MM.1S (cell line): ENCODE measurements around the gene ZNF124.
A peak's percentile ranks its signal among the peaks of the same experiment; 100 is the strongest.
"Not testable (repeated sequence)": the region's sequence is repeated elsewhere in the genome, so short reads cannot be mapped to it uniquely, and the experiment has no call there.

Experiments used
- DNase-seq: peaks from one replicate; pipeline ENCODE4 v3.0.0-alpha.2; 2015
- H2AFZ ChIP-seq: fragments of 300-600 bp; sonication (generic); 2 replicates; pipeline ENCODE4 v1.6.0; 2016; ENCODE audit warnings: antibody characterized with exemption, low read length
- H3F3A ChIP-seq: fragments of 300-600 bp; sonication (generic); 2 replicates; pipeline ENCODE4 v1.6.1; 2016; ENCODE audit warnings: mild to moderate bottlenecking, antibody characterized with exemption, low read length, moderate library complexity, mixed read lengths; ENCODE audit not compliant: insufficient read depth
- H3K27ac ChIP-seq: fragments of 300-600 bp; sonication (generic); 2 replicates; pipeline ENCODE4 v1.5.1; 2016; ENCODE audit warnings: mild to moderate bottlenecking, low read length
- H3K27me3 ChIP-seq: fragments of 300-600 bp; sonication (generic); replicated peaks from 2 replicates; pipeline ENCODE4 v1.6.0; 2016; ENCODE audit warnings: low read length; ENCODE audit not compliant: insufficient read depth
- H3K36me3 ChIP-seq: fragments of 300-600 bp; sonication (generic); replicated peaks from 2 replicates; pipeline ENCODE4 v1.6.1; 2016; ENCODE audit warnings: mild to moderate bottlenecking, low read length, mixed read lengths; ENCODE audit not compliant: insufficient read depth
- H3K4me1 ChIP-seq: fragments of 300-600 bp; sonication (generic); 2 replicates; pipeline ENCODE4 v1.6.1; 2016; ENCODE audit warnings: low read length, mixed read lengths
- H3K4me2 ChIP-seq: fragments of 300-600 bp; sonication (generic); 2 replicates; pipeline ENCODE4 v1.6.0; 2016; ENCODE audit warnings: low read depth, low read length
- H3K4me3 ChIP-seq: fragments of 300-600 bp; sonication (generic); 2 replicates; pipeline ENCODE4 v1.5.1; 2016; ENCODE audit warnings: low read length, mixed read lengths
- H3K79me2 ChIP-seq: fragments of 300-600 bp; sonication (generic); 2 replicates; pipeline ENCODE4 v1.6.1; 2016; ENCODE audit warnings: mixed run types, low read length, mixed read lengths
- H3K9ac ChIP-seq: fragments of 300-600 bp; sonication (generic); 2 replicates; pipeline ENCODE4 v1.6.1; 2016; ENCODE audit warnings: low read length, mixed read lengths
- H3K9me2 ChIP-seq: fragments of 300-600 bp; sonication (generic); replicated peaks from 2 replicates; pipeline ENCODE4 v1.6.1; 2016; ENCODE audit warnings: mild to moderate bottlenecking, low read length, mixed read lengths; ENCODE audit not compliant: insufficient read depth
- H3K9me3 ChIP-seq: fragments of 300-600 bp; sonication (generic); replicated peaks from 2 replicates; pipeline ENCODE4 v1.6.1; 2016; ENCODE audit warnings: mild to moderate bottlenecking, low read length, mixed read lengths; ENCODE audit not compliant: insufficient read depth
- H4K20me1 ChIP-seq: fragments of 300-600 bp; sonication (generic); 2 replicates; pipeline ENCODE4 v1.6.1; 2016; ENCODE audit warnings: mild to moderate bottlenecking, low read length, moderate library complexity, mixed read lengths; ENCODE audit not compliant: insufficient read depth
- EZH2 ChIP-seq: fragments of 300-600 bp; sonication (generic); optimal IDR thresholded peaks from 2 replicates; pipeline ENCODE3; 2017; ENCODE audit warnings: low read depth, mild to moderate bottlenecking, antibody characterized with exemption, low read length, mixed read lengths
- EZH2phosphoT487 ChIP-seq: fragments of 300-600 bp; sonication (generic); IDR thresholded peaks from 2 replicates; pipeline ENCODE4 v1.6.1; 2018; ENCODE audit warnings: antibody characterized with exemption, low read length
- TF ChIP-seq, protein P1 (sequence below): fragments of 300-600 bp; sonication (generic); IDR thresholded peaks from 2 replicates; pipeline ENCODE4 v1.5.1; 2016; ENCODE audit warnings: antibody characterized with exemption, low read length, mixed read lengths

The ZNF124 gene

DNA sequence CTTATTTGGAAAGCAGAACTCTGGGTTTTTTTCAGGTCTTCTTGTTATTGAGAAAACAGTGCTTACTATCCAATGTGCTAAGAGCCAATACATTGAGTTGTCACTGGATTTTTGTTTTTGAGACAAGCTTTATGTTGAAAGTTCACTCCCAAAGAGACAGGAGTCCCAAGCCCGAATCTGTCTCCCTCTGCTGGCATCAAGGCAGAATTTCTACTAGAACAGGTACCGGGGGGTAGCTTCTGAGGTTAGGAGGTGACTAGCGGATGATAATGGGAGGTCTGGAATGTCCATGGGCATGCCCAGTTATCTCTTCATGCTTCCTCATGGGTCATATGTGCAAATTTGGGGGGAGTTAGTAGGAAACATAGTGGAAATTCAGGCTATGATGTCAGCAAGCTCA lies 25.1 kb downstream of the ZNF124 start:
- Histone ChIP-seq H3K9ac (no peak overlapping the region), H3K4me2 (no peak overlapping the region), H3K4me1 (no peaks in the 10 kb centered on the region), H3K4me3 (no peak overlapping the region), H3K27me3 (no peaks in the 10 kb centered on the region), H3K79me2 (no peaks in the 10 kb centered on the region), H3K9me3 (no peaks in the 10 kb centered on the region), H3K9me2 (no peaks in the 10 kb centered on the region), H3K36me3 (peaks cover 8% of the 10 kb centered on the region), H3F3A (no peaks in the 10 kb centered on the region), H2AFZ (no peak overlapping the region), H3K27ac (no peak overlapping the region), H4K20me1 (no peaks in the 10 kb centered on the region)
- TF ChIP-seq, protein P1, sequence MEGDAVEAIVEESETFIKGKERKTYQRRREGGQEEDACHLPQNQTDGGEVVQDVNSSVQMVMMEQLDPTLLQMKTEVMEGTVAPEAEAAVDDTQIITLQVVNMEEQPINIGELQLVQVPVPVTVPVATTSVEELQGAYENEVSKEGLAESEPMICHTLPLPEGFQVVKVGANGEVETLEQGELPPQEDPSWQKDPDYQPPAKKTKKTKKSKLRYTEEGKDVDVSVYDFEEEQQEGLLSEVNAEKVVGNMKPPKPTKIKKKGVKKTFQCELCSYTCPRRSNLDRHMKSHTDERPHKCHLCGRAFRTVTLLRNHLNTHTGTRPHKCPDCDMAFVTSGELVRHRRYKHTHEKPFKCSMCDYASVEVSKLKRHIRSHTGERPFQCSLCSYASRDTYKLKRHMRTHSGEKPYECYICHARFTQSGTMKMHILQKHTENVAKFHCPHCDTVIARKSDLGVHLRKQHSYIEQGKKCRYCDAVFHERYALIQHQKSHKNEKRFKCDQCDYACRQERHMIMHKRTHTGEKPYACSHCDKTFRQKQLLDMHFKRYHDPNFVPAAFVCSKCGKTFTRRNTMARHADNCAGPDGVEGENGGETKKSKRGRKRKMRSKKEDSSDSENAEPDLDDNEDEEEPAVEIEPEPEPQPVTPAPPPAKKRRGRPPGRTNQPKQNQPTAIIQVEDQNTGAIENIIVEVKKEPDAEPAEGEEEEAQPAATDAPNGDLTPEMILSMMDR: peak; percentile 21
- no peak for TF ChIP-seq EZH2phosphoT487
- DNase-seq: no peak

DNA sequence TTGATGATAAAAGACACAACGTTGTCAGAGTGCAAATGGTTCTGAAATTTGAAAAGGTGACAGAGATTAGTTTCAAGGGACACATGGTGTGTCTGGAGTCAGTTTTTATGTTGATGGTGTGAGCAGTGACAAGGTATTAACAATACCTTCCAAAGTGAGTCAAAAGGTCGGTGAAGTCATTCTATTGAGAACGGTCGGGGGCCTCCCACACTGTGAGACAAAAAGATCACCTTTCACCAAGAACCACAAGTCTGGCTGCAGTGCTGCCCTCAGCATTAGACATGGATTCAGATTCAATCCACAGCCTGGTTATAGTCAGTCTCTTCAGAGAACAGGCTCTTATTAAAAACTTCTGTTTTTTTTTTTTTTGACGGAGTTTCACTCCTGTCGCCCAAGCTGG lies 26.5 kb downstream of the ZNF124 start:
- Histone ChIP-seq H3F3A (no peaks in the 10 kb centered on the region), H3K4me1 (no peaks in the 10 kb centered on the region), H3K9ac (no peak overlapping the region), H3K79me2 (no peaks in the 10 kb centered on the region), H3K4me2 (no peak overlapping the region), H3K9me2 (no peaks in the 10 kb centered on the region), H2AFZ (no peak overlapping the region), H3K36me3 (peaks cover 7% of the 10 kb centered on the region; the same call in 1 of the 2 replicates), H4K20me1 (no peaks in the 10 kb centered on the region), H3K27ac (no peak overlapping the region), H3K4me3 (no peak overlapping the region), H3K27me3 (no peaks in the 10 kb centered on the region), H3K9me3 (no peaks in the 10 kb centered on the region)
- TF ChIP-seq EZH2 (no peak), EZH2phosphoT487 (no peak)
- TF ChIP-seq, protein P1: no peak
- DNase-seq: no peak

DNA sequence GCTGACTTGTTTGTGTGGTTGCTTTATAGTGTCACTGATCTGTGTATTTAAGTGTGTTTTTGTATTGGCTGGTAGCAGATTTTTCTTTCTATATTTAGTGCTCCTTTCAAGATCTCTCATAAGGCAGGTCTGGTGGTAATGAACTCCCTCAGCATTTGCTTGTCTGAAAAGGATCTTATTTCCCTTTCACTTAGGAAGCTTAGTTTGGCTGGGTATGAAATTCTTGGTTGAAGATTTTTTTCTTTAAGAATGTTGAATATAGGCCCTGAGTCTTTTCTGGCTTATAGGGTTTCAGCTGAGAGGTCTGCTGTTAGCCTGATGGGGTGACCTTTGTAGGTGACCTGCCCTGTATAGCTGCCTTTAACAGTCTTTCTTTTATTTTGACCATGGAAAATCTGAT lies 32.3 kb downstream of the ZNF124 start:
- H3K27me3 ChIP-seq, H3K4me1 ChIP-seq, H3K4me3 ChIP-seq, H3K4me2 ChIP-seq, H3K9me3 ChIP-seq, DNase-seq, H3K9ac ChIP-seq, H3K36me3 ChIP-seq, H2AFZ ChIP-seq, H3K9me2 ChIP-seq, H3F3A ChIP-seq, H4K20me1 ChIP-seq, H3K27ac ChIP-seq, H3K79me2 ChIP-seq: not testable (repeated sequence)

DNA sequence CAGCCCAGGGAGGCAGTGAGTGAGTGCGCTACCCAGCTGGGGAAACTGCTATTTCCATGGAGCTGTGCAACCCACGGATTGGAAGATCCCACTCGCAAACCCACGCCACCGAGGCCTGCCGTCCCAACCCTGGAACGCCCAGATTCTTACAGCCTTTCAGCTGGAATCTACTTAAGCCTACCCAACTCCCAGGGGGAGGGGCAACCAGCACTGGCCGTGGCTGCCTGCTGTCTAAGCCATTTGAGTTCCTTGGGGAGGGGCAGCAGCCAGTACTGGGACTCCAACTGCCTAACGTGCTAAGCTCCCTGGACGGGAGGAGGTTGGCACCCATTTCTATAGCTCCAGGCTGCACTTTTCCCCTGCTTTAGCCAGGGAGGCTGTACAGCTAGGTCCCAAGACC lies 40.6 kb downstream of the ZNF124 start:
- no peak overlapping the region for H3K4me2 ChIP-seq
- TF ChIP-seq EZH2phosphoT487: no peak
- TF ChIP-seq, protein P1: no peak
- TF ChIP-seq EZH2: no peak
- H3K9me2 ChIP-seq: no peaks in the 10 kb centered on the region
- no peak overlapping the region for H3K27ac ChIP-seq
- H3K79me2 ChIP-seq: peaks cover 5% of the 10 kb centered on the region
- no peak overlapping the region for H3K9ac ChIP-seq
- no peaks in the 10 kb centered on the region for H3K36me3 ChIP-seq
- H3F3A ChIP-seq: no peaks in the 10 kb centered on the region
- DNase-seq: no peak
- H3K4me3 ChIP-seq: no peak overlapping the region
- no peaks in the 10 kb centered on the region for H4K20me1 ChIP-seq
- no peaks in the 10 kb centered on the region for H3K4me1 ChIP-seq
- no peaks in the 10 kb centered on the region for H3K27me3 ChIP-seq
- no peak overlapping the region for H2AFZ ChIP-seq
- no peaks in the 10 kb centered on the region for H3K9me3 ChIP-seq

DNA sequence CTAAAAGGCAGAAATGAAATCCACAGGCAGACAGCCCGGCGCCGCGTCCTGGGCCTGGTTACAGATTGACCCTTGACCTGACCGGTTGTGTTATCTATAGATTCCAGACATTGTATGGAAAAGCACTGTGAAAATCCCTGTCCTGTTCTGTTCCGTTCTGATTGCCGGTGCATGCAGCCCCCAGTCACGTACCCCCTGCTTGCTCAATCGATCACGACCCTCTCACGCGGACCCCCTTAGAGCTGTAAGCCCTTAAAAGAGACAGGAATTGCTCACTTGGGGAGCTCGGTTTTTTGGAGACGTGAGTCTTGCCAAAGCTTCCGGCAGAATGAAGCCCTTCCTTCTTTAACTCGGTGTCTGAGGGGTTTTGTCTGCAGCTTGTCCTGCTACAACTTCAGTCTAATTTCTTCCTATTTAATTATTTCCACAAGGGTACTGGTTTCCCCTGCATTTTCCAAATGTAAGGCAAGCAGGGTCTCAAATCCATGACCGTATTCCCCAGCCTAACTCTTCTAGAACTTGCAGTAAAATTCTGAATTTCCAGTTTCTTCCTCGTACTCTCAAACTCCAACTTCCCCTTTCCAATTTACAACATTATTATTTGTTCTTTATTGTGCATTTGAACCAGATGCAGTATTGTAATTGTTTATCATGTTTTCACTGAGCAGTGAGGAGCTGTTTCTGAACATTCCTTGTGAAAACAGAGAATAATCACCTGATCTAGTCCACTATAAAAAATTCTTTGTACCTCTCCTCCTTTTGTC lies 44.1 kb downstream of the ZNF124 start:
- H3F3A ChIP-seq, H3K4me1 ChIP-seq, H3K4me3 ChIP-seq, H3K79me2 ChIP-seq, H3K9ac ChIP-seq, H2AFZ ChIP-seq, H3K27ac ChIP-seq, H3K36me3 ChIP-seq, H3K9me2 ChIP-seq, DNase-seq, H3K27me3 ChIP-seq, H3K4me2 ChIP-seq, H4K20me1 ChIP-seq, H3K9me3 ChIP-seq: not testable (repeated sequence)
